Thyroid gland (tissue), 4 donors: ENCODE data around the gene FAM229A.
"Not testable (repeated sequence)": the region's sequence is repeated elsewhere in the genome, so short reads cannot be mapped to it uniquely, and the experiment has no call there.

Experiments used
- CTCF ChIP-seq, 6 experiments: fragments of 200-600 bp in 3 of 6; fragments of 450-650 bp in 3 of 6; sonication (generic) in 3 of 6; IDR thresholded peaks; one replicate each; pipeline ENCODE4 v1.5.1; 2016 to 2019; ENCODE audit warnings: antibody characterized with exemption in 6 of 6, mild to moderate bottlenecking in 2 of 6, inconsistent platforms in 1 of 6, moderate library complexity in 1 of 6
- POLR2A ChIP-seq, 2 donors: fragments of 450-650 bp; IDR thresholded peaks; one replicate each; pipeline ENCODE4 v1.6.1; 2017; ENCODE audit warnings: antibody characterized with exemption in 2 of 2, mild to moderate bottlenecking in 2 of 2, moderate library complexity in 1 of 2

DNA sequence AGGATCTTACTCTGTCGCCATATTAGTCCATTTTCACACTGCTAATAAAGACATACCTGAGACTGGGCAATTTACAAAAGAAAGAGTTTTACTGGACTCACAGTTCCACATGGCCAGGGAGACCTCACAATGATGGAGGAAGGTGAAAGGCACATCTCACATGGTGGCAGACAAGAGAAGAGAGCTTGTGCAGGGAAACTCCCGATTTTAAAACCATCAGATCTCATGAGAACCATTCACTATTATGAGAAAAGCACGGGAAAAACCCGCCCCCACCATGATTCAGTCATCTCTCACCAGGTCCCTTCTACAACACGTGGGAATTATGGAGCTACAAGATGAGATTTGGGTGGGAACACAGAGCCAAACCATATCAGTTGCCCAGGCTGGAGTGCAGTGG, 34.2 kb upstream of the FAM229A start:
- TF ChIP-seq POLR2A, CTCF (IDR thresholded peaks at IDR 0.05): not testable (repeated sequence)
